Measurements from ENCODE around the gene KRTAP2-3.
"Not testable (repeated sequence)": the region's sequence is repeated elsewhere in the genome, so short reads cannot be mapped to it uniquely, and the experiment has no call there.

Gene KRTAP2-3

GRCh38 chr17:41073676-41074075 lies 13.8 kb upstream of the KRTAP2-3 start:
- H3K4me3 ChIP-seq (ENCODE audit: low read depth, low read length), result no peak overlapping the region
- no peak for DNase-seq (ENCODE audit: low read depth)
- TF ChIP-seq, protein P1, sequence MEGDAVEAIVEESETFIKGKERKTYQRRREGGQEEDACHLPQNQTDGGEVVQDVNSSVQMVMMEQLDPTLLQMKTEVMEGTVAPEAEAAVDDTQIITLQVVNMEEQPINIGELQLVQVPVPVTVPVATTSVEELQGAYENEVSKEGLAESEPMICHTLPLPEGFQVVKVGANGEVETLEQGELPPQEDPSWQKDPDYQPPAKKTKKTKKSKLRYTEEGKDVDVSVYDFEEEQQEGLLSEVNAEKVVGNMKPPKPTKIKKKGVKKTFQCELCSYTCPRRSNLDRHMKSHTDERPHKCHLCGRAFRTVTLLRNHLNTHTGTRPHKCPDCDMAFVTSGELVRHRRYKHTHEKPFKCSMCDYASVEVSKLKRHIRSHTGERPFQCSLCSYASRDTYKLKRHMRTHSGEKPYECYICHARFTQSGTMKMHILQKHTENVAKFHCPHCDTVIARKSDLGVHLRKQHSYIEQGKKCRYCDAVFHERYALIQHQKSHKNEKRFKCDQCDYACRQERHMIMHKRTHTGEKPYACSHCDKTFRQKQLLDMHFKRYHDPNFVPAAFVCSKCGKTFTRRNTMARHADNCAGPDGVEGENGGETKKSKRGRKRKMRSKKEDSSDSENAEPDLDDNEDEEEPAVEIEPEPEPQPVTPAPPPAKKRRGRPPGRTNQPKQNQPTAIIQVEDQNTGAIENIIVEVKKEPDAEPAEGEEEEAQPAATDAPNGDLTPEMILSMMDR (IDR thresholded peaks at IDR 0.05; ENCODE audit: low read depth, low read length, missing control alignments), result no peak

GRCh38 chr17:41071606-41072360 lies 11.9 kb upstream of the KRTAP2-3 start:
- no peak overlapping the region for H3K4me3 ChIP-seq (ENCODE audit: low read depth, low read length)
- TF ChIP-seq, protein P1 (IDR thresholded peaks at IDR 0.05; ENCODE audit: low read depth, low read length, missing control alignments), result no peak
- DNase-seq (ENCODE audit: low read depth), result no peak

GRCh38 chr17:41069031-41069430 lies 9.1 kb upstream of the KRTAP2-3 start:
- H3K4me3 ChIP-seq (ENCODE audit: low read depth, low read length), result no peak overlapping the region
- TF ChIP-seq, protein P1 (IDR thresholded peaks at IDR 0.05; ENCODE audit: low read depth, low read length, missing control alignments), result no peak
- no peak for DNase-seq (ENCODE audit: low read depth)

GRCh38 chr17:41067281-41067680 lies 7.4 kb upstream of the KRTAP2-3 start:
- no peak overlapping the region for H3K4me3 ChIP-seq (ENCODE audit: low read depth, low read length)
- TF ChIP-seq, protein P1 (IDR thresholded peaks at IDR 0.05; ENCODE audit: low read depth, low read length, missing control alignments), result no peak
- no peak for DNase-seq (ENCODE audit: low read depth)

- DNase-seq (ENCODE audit: low read depth), result no peak
- no peak within 1 kb of the TSS for H3K4me3 ChIP-seq (ENCODE audit: low read depth, low read length)
- TF ChIP-seq, protein P1 (IDR thresholded peaks at IDR 0.05; ENCODE audit: low read depth, low read length, missing control alignments), result no peak
Measured at GRCh38 chr17:41065829-41066624, 6.1 kb upstream of the KRTAP2-3 start, which contains the start of gene KRTAP2-4. KRTAP2-4 (minus strand) TSS chr17:41065879; CDS start chr17:41065845, 34 bp downstream.

DNA sequence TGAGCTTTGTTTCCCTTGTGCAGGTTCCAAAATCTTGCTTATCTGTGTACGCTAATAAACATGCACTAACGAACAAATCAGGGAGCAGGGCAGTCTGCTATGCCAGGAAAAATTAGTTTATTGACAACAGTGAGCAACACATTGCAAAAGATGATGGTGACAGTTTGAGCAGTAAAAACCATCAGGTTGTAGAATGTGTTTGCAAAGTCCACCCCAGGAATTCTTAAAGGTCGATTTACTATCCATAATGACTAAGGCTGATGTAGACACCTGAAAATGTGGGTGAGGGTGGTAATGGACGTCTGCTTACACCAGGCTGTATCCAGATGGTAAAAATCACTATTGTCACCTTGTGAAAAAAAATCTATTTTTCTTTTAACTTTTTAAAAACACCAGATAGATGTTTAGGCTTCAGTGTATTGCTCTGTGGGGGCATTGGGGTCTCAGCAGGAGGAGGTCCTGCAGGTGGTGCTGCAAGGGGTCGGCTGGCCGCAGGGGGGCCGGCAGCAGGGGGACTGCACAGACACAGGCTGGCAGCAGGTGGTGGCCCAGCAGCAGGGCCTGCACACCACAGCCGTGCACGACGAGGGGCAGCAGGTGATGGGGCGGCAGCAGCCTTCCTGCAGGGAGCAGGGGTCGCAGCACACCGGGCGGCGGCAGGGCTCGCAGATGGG lies 5.2 kb upstream of the KRTAP2-3 start:
- H3K4me3 ChIP-seq (ENCODE audit: low read depth, low read length); DNase-seq (ENCODE audit: low read depth): not testable (repeated sequence)

- DNase-seq (ENCODE audit: low read depth), result no peak
- H3K4me3 ChIP-seq (ENCODE audit: low read depth, low read length), result no peak overlapping the region
- TF ChIP-seq, protein P1 (IDR thresholded peaks at IDR 0.05; ENCODE audit: low read depth, low read length, missing control alignments), result no peak
Measured at GRCh38 chr17:41064301-41064700, 4.4 kb upstream of the KRTAP2-3 start.
